H9 (cell line): ENCODE data around the gene PPFIA2. TPM values are rescaled to one million over a fixed set of nuclear protein-coding genes. Genes with fewer than 3 reads are reported as not detected.

Experiments used
- DNase-seq: peaks from one replicate; pipeline ENCODE4 v3.0.0-alpha.2; 2017
- H2AFZ ChIP-seq: one replicate; pipeline ENCODE4 v1.6.1; 2013; ENCODE audit warnings: mild to moderate bottlenecking, low read length, control low read depth, moderate library complexity
- H2AK5ac ChIP-seq: 2 replicates; pipeline ENCODE4 v1.6.1; 2013; ENCODE audit warnings: low read length, control low read depth, mixed read lengths; ENCODE audit not compliant: insufficient read length
- H2BK120ac ChIP-seq: one replicate; pipeline ENCODE4 v1.6.1; 2013; ENCODE audit warnings: low read depth, mild to moderate bottlenecking, low read length, control low read depth, inconsistent platforms; ENCODE audit not compliant: poor library complexity, severe bottlenecking
- H2BK12ac ChIP-seq: 2 replicates; pipeline ENCODE4 v1.6.1; 2013; ENCODE audit warnings: low read length, control low read depth, mixed read lengths, low read depth; ENCODE audit not compliant: insufficient read length
- H2BK15ac ChIP-seq: 2 replicates; pipeline ENCODE4 v1.6.1; 2013; ENCODE audit warnings: low read depth, low read length, control low read depth
- H2BK20ac ChIP-seq: one replicate; pipeline ENCODE4 v1.6.1; 2013; ENCODE audit warnings: low read depth, mild to moderate bottlenecking, low read length, control low read depth, inconsistent platforms; ENCODE audit not compliant: poor library complexity, severe bottlenecking
- H2BK5ac ChIP-seq: 2 replicates; pipeline ENCODE4 v1.6.1; 2013; ENCODE audit warnings: low read length, control low read depth, mixed read lengths; ENCODE audit not compliant: insufficient read length
- H3K14ac ChIP-seq: 2 replicates; pipeline ENCODE4 v1.6.1; 2013; ENCODE audit warnings: low read length, control low read depth; ENCODE audit not compliant: insufficient read depth
- H3K18ac ChIP-seq: 2 replicates; pipeline ENCODE4 v1.6.1; 2013; ENCODE audit warnings: low read depth, mild to moderate bottlenecking, mixed read lengths, low read length, control low read depth; ENCODE audit not compliant: insufficient read length
- H3K23ac ChIP-seq: 2 replicates; pipeline ENCODE4 v1.6.1; 2013; ENCODE audit warnings: low read length, control low read depth, mixed read lengths, low read depth; ENCODE audit not compliant: insufficient read length
- H3K23me2 ChIP-seq: 2 replicates; pipeline ENCODE4 v1.6.1; 2013; ENCODE audit warnings: low read depth, mild to moderate bottlenecking, mixed read lengths, low read length, control low read depth; ENCODE audit not compliant: insufficient read length, poor library complexity, severe bottlenecking
- H3K27ac ChIP-seq: 2 replicates; pipeline ENCODE4 v1.5.1; 2013; ENCODE audit warnings: low read length, control low read depth, mixed read lengths, low read depth; ENCODE audit not compliant: insufficient read length
- H3K27me3 ChIP-seq: 2 replicates; pipeline ENCODE4 v1.6.1; 2013; ENCODE audit warnings: low read length, control low read depth, inconsistent platforms; ENCODE audit not compliant: insufficient read depth
- H3K4ac ChIP-seq: 2 replicates; pipeline ENCODE4 v1.6.1; 2013; ENCODE audit warnings: low read depth, mild to moderate bottlenecking, control low read depth, inconsistent platforms, low read length, moderate library complexity
- H3K4me1 ChIP-seq: 2 replicates; pipeline ENCODE4 v1.6.1; 2013; ENCODE audit warnings: low read length, control low read depth, inconsistent platforms; ENCODE audit not compliant: insufficient read depth
- H3K4me2 ChIP-seq: 2 replicates; pipeline ENCODE4 v1.6.1; 2013; ENCODE audit warnings: low read length, control low read depth, mixed read lengths; ENCODE audit not compliant: insufficient read length, insufficient read depth
- H3K56ac ChIP-seq: 2 replicates; pipeline ENCODE4 v1.6.1; 2013; ENCODE audit warnings: low read depth, mild to moderate bottlenecking, mixed read lengths, low read length, control low read depth; ENCODE audit not compliant: insufficient read length
- H3K79me1 ChIP-seq: 2 replicates; pipeline ENCODE4 v1.6.1; 2013; ENCODE audit warnings: low read depth, mild to moderate bottlenecking, moderate library complexity, low read length, control low read depth, inconsistent platforms; ENCODE audit not compliant: insufficient read depth, poor library complexity, severe bottlenecking
- H3K79me2 ChIP-seq: 2 replicates; pipeline ENCODE4 v1.6.1; 2013; ENCODE audit warnings: low read length, control low read depth, inconsistent platforms; ENCODE audit not compliant: insufficient read depth
- H3K9ac ChIP-seq: 2 replicates; pipeline ENCODE4 v1.6.1; 2013; ENCODE audit warnings: low read length, control low read depth, mixed read lengths; ENCODE audit not compliant: insufficient read length; ENCODE audit errors: extremely low read depth
- H3K9me3 ChIP-seq: one replicate; pipeline ENCODE4 v1.6.1; 2013; ENCODE audit warnings: low read depth, low read length, inconsistent platforms; ENCODE audit not compliant: control insufficient read depth
- H3T11ph ChIP-seq: one replicate; pipeline ENCODE4 v1.6.1; 2013; ENCODE audit warnings: mild to moderate bottlenecking, low read length, control low read depth, inconsistent platforms
- H4K20me1 ChIP-seq: one replicate; pipeline ENCODE4 v1.6.1; 2013; ENCODE audit not compliant: control insufficient read depth, insufficient read length, insufficient read depth
- H4K5ac ChIP-seq: 2 replicates; pipeline ENCODE4 v1.6.1; 2013; ENCODE audit warnings: low read depth, mild to moderate bottlenecking, mixed read lengths, low read length, control low read depth; ENCODE audit not compliant: insufficient read length
- H4K8ac ChIP-seq: replicated peaks from 2 replicates; pipeline ENCODE4 v1.6.1; 2013; ENCODE audit warnings: low read length, control low read depth, mixed read lengths, low read depth; ENCODE audit not compliant: insufficient read length
- H4K91ac ChIP-seq: 2 replicates; pipeline ENCODE4 v1.6.1; 2013; ENCODE audit warnings: low read depth, mild to moderate bottlenecking, moderate library complexity, mixed read lengths, low read length, control low read depth; ENCODE audit not compliant: insufficient read length
- H3K27ac Mint-ChIP-seq, 3 experiments: 2 replicates in 2 of 3; 3 replicates in 1 of 3; pipeline ENCODE4 v1.8.0; 2020 to 2021; ENCODE audit warnings: mixed read lengths in 3 of 3, mild to moderate bottlenecking in 1 of 3, moderate library complexity in 1 of 3
- H3K27me3 Mint-ChIP-seq: 2 replicates; pipeline ENCODE4 v1.8.0; 2021; ENCODE audit warnings: low read depth, mild to moderate bottlenecking, moderate library complexity, mixed read lengths
- H3K36me3 Mint-ChIP-seq, 3 experiments: 2 replicates in 2 of 3; 3 replicates in 1 of 3; pipeline ENCODE4 v1.8.0; 2020 to 2021; ENCODE audit warnings: low read depth in 3 of 3, mixed read lengths in 3 of 3; ENCODE audit not compliant: insufficient read depth in 1 of 3
- H3K4me1 Mint-ChIP-seq, 2 experiments: 2 replicates each; pipeline ENCODE4 v1.8.0; 2020; ENCODE audit warnings: mixed read lengths in 2 of 2
- H3K4me3 Mint-ChIP-seq, 2 experiments: 2 replicates in 1 of 2; 3 replicates in 1 of 2; pipeline ENCODE4 v1.8.0; 2020 to 2021; ENCODE audit warnings: mild to moderate bottlenecking in 2 of 2, mixed read lengths in 2 of 2, moderate library complexity in 1 of 2
- H3K9me3 Mint-ChIP-seq, 2 experiments: 2 replicates in 1 of 2; 3 replicates in 1 of 2; pipeline ENCODE4 v1.8.0; 2020; ENCODE audit warnings: mild to moderate bottlenecking in 2 of 2, mixed read lengths in 2 of 2, moderate library complexity in 1 of 2
- CTCF ChIP-seq: fragments of 200-600 bp; sonication (generic); conservative IDR thresholded peaks from 3 replicates; pipeline ENCODE4 v1.8.0; 2021; ENCODE audit warnings: antibody characterized with exemption, mild to moderate bottlenecking
- WGBS: extraction: QIAGEN DNeasy Blood & Tissue Kit; methylation state at CpG from one replicate; pipeline ENCODE4 v1.1.7; 2013; ENCODE audit warnings: missing lambda C conversion rate, low lambda C conversion rate, mixed read lengths; ENCODE audit not compliant: insufficient read length; ENCODE audit errors: extremely low coverage; 5-methylcytosine and 5-hydroxymethylcytosine counted together
- total RNA-seq: library from RNA; stranded (reverse); gene quantifications from 2 replicates; pipeline ENCODE4 v1.2.1, GENCODE V29; 2021

PPFIA2 gene
- total RNA-seq, 1 experiment from 2014 or later = 1.3 TPM

GRCh38 chr12:81517296-81517695 is 241.9 kb downstream of the PPFIA2 start:
- TF ChIP-seq CTCF = no peak
- H3K27ac Mint-ChIP-seq = no peak overlapping the region
- no CpG with 5 or more reads among the region's 6 CpGs for WGBS
- Histone ChIP-seq H3K23me2 (no peaks in the 10 kb centered on the region), H2BK20ac (no peak overlapping the region), H3K9me3 (no peaks in the 10 kb centered on the region), H2AK5ac (no peak overlapping the region), H3K23ac (no peak overlapping the region), H3K79me1 (no peaks in the 10 kb centered on the region), H3K4me2 (no peak overlapping the region), H2BK5ac (no peak overlapping the region), H2BK15ac (no peak overlapping the region), H3K4ac (no peak overlapping the region), H4K5ac (no peak overlapping the region), H4K91ac (no peak overlapping the region), H3K9ac (no peak overlapping the region), H3K27me3 (no peaks in the 10 kb centered on the region), H3K14ac (no peak overlapping the region), H4K20me1 (no peaks in the 10 kb centered on the region), H2AFZ (no peak overlapping the region), H3T11ph (no peak overlapping the region), H3K56ac (no peak overlapping the region), H2BK120ac (no peak overlapping the region), H3K4me1 (no peaks in the 10 kb centered on the region), H3K27ac (no peak overlapping the region), H4K8ac (no peak overlapping the region), H3K79me2 (no peaks in the 10 kb centered on the region), H2BK12ac (no peak overlapping the region), H3K18ac (no peak overlapping the region)
- no peaks in the 10 kb centered on the region; a peak in 1 of 5 replicates for H3K9me3 Mint-ChIP-seq
- H3K4me1 Mint-ChIP-seq = no peaks in the 10 kb centered on the region
- H3K36me3 Mint-ChIP-seq = no peaks in the 10 kb centered on the region
- no peak overlapping the region for H3K4me3 Mint-ChIP-seq
- DNase-seq = no peak
- no peaks in the 10 kb centered on the region; the same call in 1 of the 2 replicates for H3K27me3 Mint-ChIP-seq
